ENCODE measurements around the gene PCDHB16.

DNA sequence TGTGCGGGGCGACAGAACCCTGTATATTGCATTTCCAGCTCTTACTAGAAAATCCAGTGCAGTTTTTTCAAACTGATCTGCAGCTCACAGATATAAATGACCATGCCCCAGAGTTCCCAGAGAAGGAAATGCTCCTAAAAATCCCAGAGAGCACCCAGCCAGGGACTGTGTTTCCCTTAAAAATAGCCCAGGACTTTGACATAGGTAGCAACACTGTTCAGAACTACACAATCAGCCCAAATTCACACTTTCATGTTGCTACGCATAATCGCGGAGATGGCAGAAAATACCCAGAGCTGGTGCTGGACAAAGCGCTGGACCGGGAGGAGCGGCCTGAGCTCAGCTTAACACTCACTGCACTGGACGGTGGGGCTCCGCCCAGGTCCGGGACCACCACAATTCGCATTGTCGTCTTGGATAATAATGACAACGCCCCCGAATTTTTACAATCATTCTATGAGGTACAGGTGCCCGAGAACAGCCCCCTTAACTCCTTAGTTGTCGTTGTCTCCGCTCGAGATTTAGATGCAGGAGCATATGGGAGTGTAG is 46.4 kb upstream of the PCDHB16 start:
- TF ChIP-seq CTCF (IDR thresholded peaks at IDR 0.05) = no peak
- no peak for TF ChIP-seq POLR2A (IDR thresholded peaks at IDR 0.05)
- TF ChIP-seq POLR2AphosphoS5 (IDR thresholded peaks at IDR 0.05) = no peak

Data from sigmoid colon (tissue), 4 donors.